Activated T-helper 17 cell treated with anti-CD3 and anti-CD28 coated beads, Interleukin-2, amount 50 U/mL, for 72 hours (primary cell): Measurements from ENCODE around the gene TGFB2. TPM values are rescaled to one million over a fixed set of nuclear protein-coding genes. Genes with fewer than 3 reads are reported as not detected.

ENCODE experiments used
- ATAC-seq: fragments of 150-1000 bp; cut with Tn5 transposase; replicated peaks from 2 replicates; pipeline ENCODE4 v1.10.0; 2021; ENCODE audit warnings: mild to moderate bottlenecking, moderate library complexity
- H3K27ac Mint-ChIP-seq: one replicate; pipeline ENCODE4 v1.8.0; 2022; ENCODE audit warnings: mixed read lengths
- H3K27me3 Mint-ChIP-seq: one replicate; pipeline ENCODE4 v1.8.0; 2022; ENCODE audit warnings: mixed read lengths
- H3K36me3 Mint-ChIP-seq: one replicate; pipeline ENCODE4 v1.8.0; 2022; ENCODE audit warnings: low read depth, mild to moderate bottlenecking, mixed read lengths
- H3K4me1 Mint-ChIP-seq: one replicate; pipeline ENCODE4 v1.8.0; 2022; ENCODE audit warnings: mixed read lengths
- H3K4me3 Mint-ChIP-seq: one replicate; pipeline ENCODE4 v1.8.0; 2022; ENCODE audit warnings: mild to moderate bottlenecking, mixed read lengths
- H3K9me3 Mint-ChIP-seq: one replicate; pipeline ENCODE4 v1.8.0; 2022; ENCODE audit warnings: mixed read lengths
- total RNA-seq, 2 donors: library from RNA; stranded (reverse); gene quantifications; one replicate each; pipeline ENCODE4 v1.2.3, GENCODE V29; 2022

Gene TGFB2
- total RNA-seq, 2 donors from 2014 or later: not detected

GRCh38 chr1:218401998-218402785 is 57.1 kb downstream of the TGFB2 start:
- Mint-ChIP-seq H3K9me3 (no peaks in the 10 kb centered on the region), H3K27me3 (peaks cover 12% of the 10 kb centered on the region), H3K4me3 (no peak overlapping the region), H3K27ac (no peak overlapping the region), H3K36me3 (no peaks in the 10 kb centered on the region), H3K4me1 (no peaks in the 10 kb centered on the region)
- no peak for ATAC-seq

DNA sequence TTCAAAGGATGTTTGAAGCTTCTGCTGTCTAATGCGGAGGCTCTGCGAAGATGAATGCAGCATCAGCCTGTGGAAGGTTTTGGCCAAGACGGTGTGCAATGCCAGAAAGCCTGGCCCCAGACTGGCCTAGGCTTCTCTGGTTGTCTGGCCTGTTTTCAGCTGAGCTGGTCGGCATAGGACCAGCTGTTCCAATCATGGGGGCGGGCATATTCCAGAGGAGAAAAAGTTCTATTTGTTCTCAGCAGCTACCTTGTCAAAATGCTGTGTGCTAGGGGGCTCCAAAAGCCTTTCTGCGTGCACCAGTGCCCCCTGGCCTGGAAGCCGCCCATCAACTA is 57.6 kb downstream of the TGFB2 start:
- Mint-ChIP-seq H3K4me3 (no peak overlapping the region), H3K27me3 (peaks cover 10% of the 10 kb centered on the region), H3K9me3 (no peaks in the 10 kb centered on the region), H3K4me1 (no peaks in the 10 kb centered on the region), H3K36me3 (no peaks in the 10 kb centered on the region), H3K27ac (no peak overlapping the region)
- no peak for ATAC-seq

GRCh38 chr1:218403300-218403699 is 58.2 kb downstream of the TGFB2 start:
- Mint-ChIP-seq H3K36me3 (no peaks in the 10 kb centered on the region), H3K4me3 (no peak overlapping the region), H3K4me1 (no peaks in the 10 kb centered on the region), H3K9me3 (no peaks in the 10 kb centered on the region), H3K27me3 (peaks cover 6% of the 10 kb centered on the region), H3K27ac (no peak overlapping the region)
- no peak for ATAC-seq

GRCh38 chr1:218407630-218408029 is 62.5 kb downstream of the TGFB2 start:
- H3K4me3 Mint-ChIP-seq: no peak overlapping the region
- no peak overlapping the region for H3K27ac Mint-ChIP-seq
- ATAC-seq: no peak
- H3K36me3 Mint-ChIP-seq: no peaks in the 10 kb centered on the region
- H3K4me1 Mint-ChIP-seq: no peaks in the 10 kb centered on the region
- peaks cover 9% of the 10 kb centered on the region for H3K27me3 Mint-ChIP-seq
- H3K9me3 Mint-ChIP-seq: no peaks in the 10 kb centered on the region

GRCh38 chr1:218408135-218408534 is 63.0 kb downstream of the TGFB2 start:
- no peaks in the 10 kb centered on the region for H3K4me1 Mint-ChIP-seq
- peaks cover 9% of the 10 kb centered on the region for H3K27me3 Mint-ChIP-seq
- no peak for ATAC-seq
- no peaks in the 10 kb centered on the region for H3K9me3 Mint-ChIP-seq
- H3K27ac Mint-ChIP-seq: no peak overlapping the region
- H3K36me3 Mint-ChIP-seq: no peaks in the 10 kb centered on the region
- no peak overlapping the region for H3K4me3 Mint-ChIP-seq

GRCh38 chr1:218408942-218409341 is 63.8 kb downstream of the TGFB2 start:
- Mint-ChIP-seq H3K36me3 (no peaks in the 10 kb centered on the region), H3K4me1 (no peaks in the 10 kb centered on the region), H3K4me3 (no peak overlapping the region), H3K9me3 (no peaks in the 10 kb centered on the region), H3K27ac (no peak overlapping the region), H3K27me3 (peaks cover 9% of the 10 kb centered on the region)
- no peak for ATAC-seq

GRCh38 chr1:218409946-218410510 is 64.9 kb downstream of the TGFB2 start:
- H3K27me3 Mint-ChIP-seq: peaks cover 9% of the 10 kb centered on the region
- H3K4me3 Mint-ChIP-seq: no peak overlapping the region
- H3K4me1 Mint-ChIP-seq: no peaks in the 10 kb centered on the region
- H3K27ac Mint-ChIP-seq: no peak overlapping the region
- ATAC-seq: no peak
- no peaks in the 10 kb centered on the region for H3K36me3 Mint-ChIP-seq
- no peaks in the 10 kb centered on the region for H3K9me3 Mint-ChIP-seq

GRCh38 chr1:218411101-218411500 is 66.0 kb downstream of the TGFB2 start:
- peaks cover 9% of the 10 kb centered on the region for H3K27me3 Mint-ChIP-seq
- H3K9me3 Mint-ChIP-seq: no peaks in the 10 kb centered on the region
- no peak for ATAC-seq
- H3K4me3 Mint-ChIP-seq: no peak overlapping the region
- no peak overlapping the region for H3K27ac Mint-ChIP-seq
- no peaks in the 10 kb centered on the region for H3K36me3 Mint-ChIP-seq
- no peaks in the 10 kb centered on the region for H3K4me1 Mint-ChIP-seq

GRCh38 chr1:218412171-218412570 is 67.0 kb downstream of the TGFB2 start:
- H3K9me3 Mint-ChIP-seq: peaks cover 4% of the 10 kb centered on the region
- no peak for ATAC-seq
- H3K27me3 Mint-ChIP-seq: peaks cover 9% of the 10 kb centered on the region
- no peaks in the 10 kb centered on the region for H3K36me3 Mint-ChIP-seq
- H3K4me3 Mint-ChIP-seq: no peak overlapping the region
- H3K4me1 Mint-ChIP-seq: no peaks in the 10 kb centered on the region
- H3K27ac Mint-ChIP-seq: no peak overlapping the region

DNA sequence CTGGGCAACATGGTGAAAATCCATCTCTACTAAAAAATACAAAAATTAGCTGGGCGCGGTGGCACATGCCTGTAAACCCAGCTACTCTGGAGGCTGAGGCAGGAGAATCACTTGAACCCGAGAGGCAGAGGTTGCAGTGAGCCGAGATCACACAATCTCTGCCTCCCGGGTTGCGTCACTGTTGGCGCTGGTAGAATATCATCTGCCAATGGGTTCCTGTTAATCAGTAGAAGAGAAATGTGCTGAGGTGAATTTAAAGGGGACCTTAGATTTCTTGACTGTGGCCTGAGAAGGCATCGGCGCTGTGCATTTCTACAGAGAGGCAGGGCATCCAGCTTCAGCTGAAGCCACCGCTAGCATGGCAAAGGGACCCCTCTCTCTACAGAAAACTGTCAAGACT is 68.0 kb downstream of the TGFB2 start:
- H3K27me3 Mint-ChIP-seq: peaks cover 9% of the 10 kb centered on the region
- H3K4me1 Mint-ChIP-seq: no peaks in the 10 kb centered on the region
- H3K4me3 Mint-ChIP-seq: no peak overlapping the region
- H3K36me3 Mint-ChIP-seq: no peaks in the 10 kb centered on the region
- peaks cover 4% of the 10 kb centered on the region for H3K9me3 Mint-ChIP-seq
- no peak overlapping the region for H3K27ac Mint-ChIP-seq
- no peak for ATAC-seq

GRCh38 chr1:218414060-218414728 is 69.1 kb downstream of the TGFB2 start:
- no peaks in the 10 kb centered on the region for H3K36me3 Mint-ChIP-seq
- H3K27ac Mint-ChIP-seq: no peak overlapping the region
- H3K4me3 Mint-ChIP-seq: no peak overlapping the region
- ATAC-seq: no peak
- H3K4me1 Mint-ChIP-seq: no peaks in the 10 kb centered on the region
- peaks cover 9% of the 10 kb centered on the region for H3K27me3 Mint-ChIP-seq
- peaks cover 4% of the 10 kb centered on the region for H3K9me3 Mint-ChIP-seq

DNA sequence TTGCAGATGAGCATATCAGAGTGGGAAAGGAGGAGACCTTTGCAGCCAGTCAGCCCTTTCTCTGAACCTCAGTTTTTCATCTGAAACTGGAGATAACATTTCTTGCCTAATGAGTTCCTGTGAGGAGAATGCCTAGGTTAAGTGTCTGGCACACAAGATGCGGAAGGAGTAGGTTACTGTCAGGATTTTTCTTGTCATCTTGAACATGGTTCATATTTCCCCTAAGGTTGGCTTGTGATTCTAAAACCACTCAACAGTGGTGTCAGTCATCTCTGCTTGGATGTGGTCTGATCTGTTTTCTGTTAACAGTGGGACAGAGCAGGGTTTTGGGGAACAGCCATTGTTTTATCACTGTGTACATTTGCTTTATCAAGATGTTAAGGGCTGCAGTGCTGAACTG is 70.6 kb downstream of the TGFB2 start:
- Mint-ChIP-seq H3K27me3 (no peaks in the 10 kb centered on the region), H3K27ac (no peak overlapping the region), H3K4me1 (no peaks in the 10 kb centered on the region), H3K36me3 (no peaks in the 10 kb centered on the region), H3K4me3 (no peak overlapping the region), H3K9me3 (peaks cover 4% of the 10 kb centered on the region)
- no peak for ATAC-seq

- no peak overlapping the region for H3K27ac Mint-ChIP-seq
- no peaks in the 10 kb centered on the region for H3K4me1 Mint-ChIP-seq
- peaks cover 4% of the 10 kb centered on the region for H3K9me3 Mint-ChIP-seq
- no peak overlapping the region for H3K4me3 Mint-ChIP-seq
- no peaks in the 10 kb centered on the region for H3K36me3 Mint-ChIP-seq
- ATAC-seq: no peak
- H3K27me3 Mint-ChIP-seq: peaks cover 13% of the 10 kb centered on the region
These were observed 76.4 kb downstream of the TGFB2 start for GRCh38 chr1:218421531-218421930.

- Mint-ChIP-seq H3K27ac (no peak overlapping the region), H3K36me3 (no peaks in the 10 kb centered on the region), H3K27me3 (peaks cover 13% of the 10 kb centered on the region), H3K4me1 (no peaks in the 10 kb centered on the region), H3K4me3 (no peak overlapping the region), H3K9me3 (no peaks in the 10 kb centered on the region)
- no peak for ATAC-seq
These were observed 79.4 kb downstream of the TGFB2 start for GRCh38 chr1:218424502-218424901.

DNA sequence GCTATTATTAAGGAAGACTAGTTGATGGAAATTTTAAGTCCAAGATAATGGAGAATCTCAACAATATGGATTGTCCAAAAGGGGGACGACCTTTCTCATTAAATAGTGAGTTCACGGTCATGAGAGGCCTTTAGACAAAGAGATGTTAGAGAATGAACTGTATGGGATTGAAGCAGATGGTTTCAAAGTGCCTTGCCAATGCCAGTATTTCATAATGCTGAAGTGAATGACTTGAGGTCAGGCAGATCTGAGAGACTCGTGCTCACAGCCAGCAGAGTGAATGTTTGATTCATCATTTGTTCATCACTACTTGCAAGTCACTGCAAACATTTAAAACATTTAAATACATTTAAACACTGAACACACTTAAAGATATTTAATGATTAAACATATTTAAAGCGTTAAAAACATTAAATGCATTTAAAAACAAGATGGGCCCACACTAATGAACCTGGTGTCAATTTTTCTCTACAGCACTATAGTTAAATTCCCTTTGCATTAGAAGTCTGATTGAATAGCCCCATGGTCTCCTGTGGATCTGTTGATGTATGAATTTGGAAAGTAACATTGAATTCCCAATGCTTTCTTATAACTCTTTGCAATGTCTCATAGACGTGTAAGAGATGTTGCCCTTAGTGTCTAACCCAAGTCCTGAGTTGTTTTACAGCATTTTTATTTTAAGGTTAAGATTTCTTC is 80.7 kb downstream of the TGFB2 start:
- no peaks in the 10 kb centered on the region for H3K36me3 Mint-ChIP-seq
- no peaks in the 10 kb centered on the region for H3K9me3 Mint-ChIP-seq
- no peak overlapping the region for H3K27ac Mint-ChIP-seq
- ATAC-seq: no peak
- H3K4me1 Mint-ChIP-seq: no peaks in the 10 kb centered on the region
- peaks cover 13% of the 10 kb centered on the region for H3K27me3 Mint-ChIP-seq
- no peak overlapping the region for H3K4me3 Mint-ChIP-seq
